Gastroesophageal sphincter (tissue), 4 donors: ENCODE data around the gene MTHFD1L. TPM values are rescaled to one million over a fixed set of nuclear protein-coding genes. Genes with fewer than 3 reads are reported as not detected.
"Not testable (repeated sequence)": the region's sequence is repeated elsewhere in the genome, so short reads cannot be mapped to it uniquely, and the experiment has no call there.

Experiments used
- ATAC-seq: fragments of 150-250 bp; one replicate; pipeline ENCODE4 v1.9.1; 2016; ENCODE audit warnings: mild to moderate bottlenecking, moderate library complexity
- H3K27ac ChIP-seq, 4 donors: fragments of 200-600 bp; sonication (generic) in 3 of 4; 1 replicate in 3 of 4; 2 replicates in 1 of 4; pipeline ENCODE4 v1.5.1; 2016 to 2019
- H3K27me3 ChIP-seq: fragments of 200-600 bp; sonication (generic); one replicate; pipeline ENCODE4 v1.5.1; 2019
- H3K36me3 ChIP-seq, 2 donors: fragments of 200-600 bp; sonication (generic); one replicate each; pipeline ENCODE4 v1.5.1; 2019; ENCODE audit warnings: control low read depth in 1 of 2
- H3K4me1 ChIP-seq, 3 donors: fragments of 200-600 bp; sonication (generic); 1 replicate in 2 of 3; 2 replicates in 1 of 3; pipeline ENCODE4 v1.5.1; 2016 to 2019; ENCODE audit warnings: control low read depth in 2 of 3
- H3K4me3 ChIP-seq, 2 donors: fragments of 200-600 bp; sonication (generic); one replicate each; pipeline ENCODE4 v1.5.1; 2019; ENCODE audit warnings: mild to moderate bottlenecking in 1 of 2, moderate library complexity in 1 of 2
- H3K9me3 ChIP-seq, 3 donors: fragments of 200-600 bp; sonication (generic); one replicate each; pipeline ENCODE4 v1.5.1; 2017 to 2019; ENCODE audit warnings: control low read depth in 2 of 3
- EP300 ChIP-seq: sonication (generic); formaldehyde crosslinking; IDR thresholded peaks from one replicate; pipeline ENCODE4 v1.6.1; 2017; ENCODE audit warnings: antibody characterized with exemption, mild to moderate bottlenecking
- POLR2A ChIP-seq, 2 donors: fragments of 450-650 bp; IDR thresholded peaks; one replicate each; pipeline ENCODE4 v1.6.1; 2017; ENCODE audit warnings: antibody characterized with exemption in 2 of 2, mild to moderate bottlenecking in 2 of 2, moderate library complexity in 1 of 2
- POLR2AphosphoS5 ChIP-seq: sonication (generic); formaldehyde crosslinking; IDR thresholded peaks from one replicate; pipeline ENCODE4 v1.6.1; 2017; ENCODE audit warnings: antibody characterized with exemption
- WGBS, 2 donors: methylation state at CpG; one replicate each; pipeline ENCODE4 v1.1.5; 2018; ENCODE audit warnings: low coverage in 1 of 2; 5-methylcytosine and 5-hydroxymethylcytosine counted together
- total RNA-seq, 4 donors: library from RNA; depleted of rRNA; stranded (reverse); fragments of >200 nt; gene quantifications; one replicate each; pipeline ENCODE4 v1.1.0, GENCODE V29; 2016
- TF ChIP-seq, protein P1 (sequence below), 4 experiments: fragments of 200-600 bp in 2 of 4; fragments of 450-650 bp in 2 of 4; sonication (generic) in 1 of 4; IDR thresholded peaks; one replicate each; pipeline ENCODE4 v1.5.1; 2017 to 2019; ENCODE audit warnings: antibody characterized with exemption in 4 of 4, mild to moderate bottlenecking in 2 of 4, moderate library complexity in 2 of 4

The MTHFD1L gene
- total RNA-seq, 4 donors from 2014 or later, result 1.2 to 10.8 (median 4.0) TPM

DNA sequence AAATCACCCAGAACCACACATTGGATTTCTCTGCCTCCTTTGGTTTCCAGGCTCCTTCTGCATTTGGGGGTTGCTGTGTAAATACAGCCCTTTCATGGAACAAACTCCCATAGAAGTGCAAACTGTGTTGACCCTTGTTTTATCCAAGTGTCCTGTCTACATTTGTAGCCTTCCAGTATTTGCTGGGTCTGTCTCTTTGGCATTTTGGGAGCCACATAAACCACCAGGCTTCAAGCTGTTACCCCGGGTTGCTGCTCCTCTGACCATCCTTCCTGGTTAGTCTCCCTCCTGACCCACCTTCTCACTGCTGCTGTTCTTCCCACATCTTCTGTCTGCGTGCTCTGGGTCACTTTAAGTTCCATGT, 7.6 kb upstream of the MTHFD1L start:
- WGBS, 2 donors, result 25 to 100% methylated on average over 1 of the region's 2 CpGs
- Histone ChIP-seq H3K4me1 (peaks cover 9 to 22% (median 11%) of the 10 kb centered on the region in 3 donors), H3K27ac (peak overlapping the region; percentile 35 to 71 (median 60))

DNA sequence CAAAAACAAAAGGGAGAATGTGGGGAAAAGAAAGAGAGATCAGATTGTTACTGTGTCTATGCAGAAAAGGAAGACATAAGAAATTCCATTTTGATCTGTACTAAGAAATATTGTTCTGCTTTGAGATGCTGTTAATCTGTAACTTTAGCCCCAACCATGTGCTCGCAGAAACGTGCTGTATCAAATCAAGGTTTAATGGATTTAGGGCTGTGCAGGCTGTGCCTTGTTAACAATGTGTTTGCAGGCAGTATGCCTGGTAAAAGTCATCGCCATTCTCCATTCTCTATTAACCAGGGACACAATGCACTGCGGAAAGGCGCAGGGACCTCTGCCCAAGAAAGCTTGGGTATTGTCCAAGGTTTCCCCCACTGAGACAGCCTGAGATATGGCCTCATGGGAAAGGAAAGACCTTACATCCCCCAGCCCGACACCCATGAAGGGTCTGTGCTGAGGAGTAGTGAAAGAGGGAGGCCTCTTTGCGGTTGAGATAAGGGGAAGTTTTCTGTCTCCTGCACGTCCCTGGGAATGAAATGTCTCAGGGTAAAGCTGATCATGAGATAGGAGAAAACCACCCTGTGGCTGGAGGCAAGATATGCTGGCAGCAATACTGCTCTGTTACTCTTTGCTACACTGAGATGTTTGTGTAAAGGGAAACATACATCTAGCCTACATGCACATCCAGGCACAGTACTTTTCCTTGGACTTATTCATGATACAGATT, 3.9 kb upstream of the MTHFD1L start:
- 73% methylated on average over 2 to 5 of the region's 8 CpGs for WGBS, 2 donors
- H3K27ac ChIP-seq, ATAC-seq: not testable (repeated sequence)

More for the DNA sequence above, 7.6 kb upstream of the MTHFD1L start:
- TF ChIP-seq POLR2AphosphoS5 (no peak), POLR2A (IDR thresholded peaks at IDR 0.05) (no peak), EP300 (no peak)
- TF ChIP-seq, protein P1, sequence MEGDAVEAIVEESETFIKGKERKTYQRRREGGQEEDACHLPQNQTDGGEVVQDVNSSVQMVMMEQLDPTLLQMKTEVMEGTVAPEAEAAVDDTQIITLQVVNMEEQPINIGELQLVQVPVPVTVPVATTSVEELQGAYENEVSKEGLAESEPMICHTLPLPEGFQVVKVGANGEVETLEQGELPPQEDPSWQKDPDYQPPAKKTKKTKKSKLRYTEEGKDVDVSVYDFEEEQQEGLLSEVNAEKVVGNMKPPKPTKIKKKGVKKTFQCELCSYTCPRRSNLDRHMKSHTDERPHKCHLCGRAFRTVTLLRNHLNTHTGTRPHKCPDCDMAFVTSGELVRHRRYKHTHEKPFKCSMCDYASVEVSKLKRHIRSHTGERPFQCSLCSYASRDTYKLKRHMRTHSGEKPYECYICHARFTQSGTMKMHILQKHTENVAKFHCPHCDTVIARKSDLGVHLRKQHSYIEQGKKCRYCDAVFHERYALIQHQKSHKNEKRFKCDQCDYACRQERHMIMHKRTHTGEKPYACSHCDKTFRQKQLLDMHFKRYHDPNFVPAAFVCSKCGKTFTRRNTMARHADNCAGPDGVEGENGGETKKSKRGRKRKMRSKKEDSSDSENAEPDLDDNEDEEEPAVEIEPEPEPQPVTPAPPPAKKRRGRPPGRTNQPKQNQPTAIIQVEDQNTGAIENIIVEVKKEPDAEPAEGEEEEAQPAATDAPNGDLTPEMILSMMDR (IDR thresholded peaks at IDR 0.05), result no peak
- H3K9me3 ChIP-seq, result no peaks in the 10 kb centered on the region
- no peak overlapping the region for H3K4me3 ChIP-seq
- H3K27me3 ChIP-seq, result no peaks in the 10 kb centered on the region
- H3K36me3 ChIP-seq, result no peaks in the 10 kb centered on the region
- no peak for ATAC-seq

DNA sequence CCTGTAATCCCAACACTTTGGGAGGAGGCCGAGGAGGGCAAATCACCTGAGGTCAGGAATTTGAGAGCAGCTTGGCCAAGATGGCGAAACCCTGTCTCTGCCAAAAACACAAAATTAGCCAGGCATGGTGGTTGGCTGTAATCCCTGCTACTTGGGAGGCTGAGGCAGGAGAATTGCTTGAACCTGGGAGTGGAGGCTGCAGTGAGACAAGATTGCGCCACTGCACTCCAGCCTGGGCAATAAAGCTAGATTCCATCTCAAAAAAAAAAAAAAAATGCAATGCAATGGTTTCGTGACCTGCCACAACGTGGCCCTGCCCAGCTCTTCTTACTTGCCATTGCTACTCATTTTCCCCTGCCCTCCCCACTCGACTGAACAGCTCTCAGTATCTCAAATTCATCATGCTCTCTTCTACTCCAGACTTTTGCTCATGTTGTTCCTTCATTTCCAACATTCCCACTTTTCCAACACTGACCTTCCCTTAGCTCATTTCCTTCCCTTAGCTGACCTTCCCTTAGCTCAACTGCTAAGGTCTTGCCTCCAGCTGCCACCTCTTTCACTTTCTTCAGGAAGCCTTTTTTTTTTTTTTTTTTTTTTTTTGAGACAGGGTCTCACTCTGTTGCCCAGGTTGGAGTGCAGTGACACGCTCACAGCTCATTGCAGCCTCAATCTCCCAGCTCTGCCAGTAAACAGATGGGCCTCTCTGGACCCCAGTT, 2.1 kb upstream of the MTHFD1L start:
- no peak for ATAC-seq
- TF ChIP-seq, protein P1 (IDR thresholded peaks at IDR 0.05), result no peak
- no peak for TF ChIP-seq POLR2AphosphoS5
- TF ChIP-seq POLR2A (IDR thresholded peaks at IDR 0.05), result no peak
- TF ChIP-seq EP300, result no peak
- 83 to 90% methylated on average over 4 of the region's 7 CpGs for WGBS, 2 donors

More for the DNA sequence above, 3.9 kb upstream of the MTHFD1L start:
- not testable (repeated sequence) for H3K27me3 ChIP-seq, H3K4me3 ChIP-seq, H3K9me3 ChIP-seq, H3K36me3 ChIP-seq
- peaks cover 9 to 34% (median 11%) of the 10 kb centered on the region in 3 donors for H3K4me1 ChIP-seq

DNA sequence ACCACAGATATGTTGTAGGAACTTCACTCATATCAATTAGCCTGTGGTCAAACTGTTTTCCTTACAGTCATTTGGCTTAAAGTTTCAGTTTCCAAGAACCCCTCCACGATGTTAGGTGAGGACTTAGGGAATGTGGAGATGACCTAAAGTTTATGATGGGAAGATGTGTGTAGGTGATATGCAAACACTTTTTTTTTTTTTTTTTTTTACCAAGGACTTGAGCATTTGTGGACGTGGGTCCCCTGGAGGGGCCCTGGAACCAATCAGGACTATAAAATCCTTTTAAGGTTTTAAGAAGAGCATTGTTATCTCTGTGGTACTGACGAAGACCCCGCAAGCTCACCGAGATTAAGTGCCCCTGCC, 478 bp upstream of the MTHFD1L start:
- Histone ChIP-seq H3K27me3 (no peaks in the 10 kb centered on the region), H3K4me3 (peak overlapping the region; percentile 41 to 74), H3K36me3 (no peaks in the 10 kb centered on the region), H3K9me3 (no peaks in the 10 kb centered on the region), H3K4me1 (peaks cover 0 to 22% (median 4%) of the 10 kb centered on the region in 3 donors), H3K27ac (peak overlapping the region in 3 of 4 donors; percentile 83 to 93 (median 85))
- 12 to 23% methylated on average over 4 to 5 of the region's 5 CpGs for WGBS, 2 donors
- no peak for ATAC-seq
- TF ChIP-seq, protein P1 (IDR thresholded peaks at IDR 0.05), result no peak
- TF ChIP-seq EP300, result no peak
- no peak for TF ChIP-seq POLR2A (IDR thresholded peaks at IDR 0.05)
- no peak for TF ChIP-seq POLR2AphosphoS5

More for the DNA sequence above, 2.1 kb upstream of the MTHFD1L start:
- Histone ChIP-seq H3K4me1 (peaks cover 0 to 24% (median 4%) of the 10 kb centered on the region in 3 donors), H3K27me3 (no peaks in the 10 kb centered on the region), H3K4me3 (no peak overlapping the region), H3K36me3 (no peaks in the 10 kb centered on the region), H3K9me3 (no peaks in the 10 kb centered on the region), H3K27ac (no peak overlapping the region)

DNA sequence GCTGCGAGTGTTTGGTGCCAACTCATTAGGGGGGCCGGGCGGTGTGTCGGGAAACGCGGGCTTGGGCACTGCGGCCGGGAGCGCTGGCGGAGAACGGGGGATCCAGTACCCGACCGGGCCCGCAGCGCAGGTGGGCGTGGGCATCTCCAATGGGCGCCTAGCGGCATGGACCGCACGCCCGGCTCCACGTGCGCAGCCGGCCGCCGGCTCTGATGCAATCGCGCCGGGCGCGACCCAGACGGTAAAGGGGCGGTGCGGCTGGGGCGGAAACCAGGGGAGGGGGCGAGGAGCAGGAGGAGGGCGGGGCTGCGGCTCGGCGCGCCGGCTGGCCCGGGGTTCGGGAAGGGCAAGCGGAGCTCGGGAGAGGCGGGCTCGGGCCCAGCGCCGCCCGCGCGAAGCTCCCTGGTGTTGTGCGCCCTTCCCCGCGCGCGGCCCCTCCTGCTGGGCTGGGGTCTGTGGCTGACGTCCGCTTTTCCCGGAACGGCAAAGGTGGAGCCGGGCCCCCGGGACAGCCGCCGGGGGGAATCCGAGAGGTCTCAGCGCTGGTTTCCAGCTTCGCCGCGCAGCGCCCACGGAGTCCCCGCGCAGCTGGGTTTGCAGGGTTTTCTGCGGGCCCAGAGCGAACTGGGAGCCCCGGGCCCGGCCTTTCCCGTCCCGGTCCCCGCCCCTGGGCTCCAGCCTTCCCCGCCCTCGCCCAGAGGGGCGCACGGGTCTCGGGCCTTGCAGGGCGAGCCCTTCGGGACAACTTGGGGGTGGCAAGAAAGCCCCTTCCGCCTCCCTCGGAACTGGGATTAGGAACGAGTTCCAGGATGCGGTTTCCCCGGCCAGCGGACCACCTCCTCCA, 867 bp downstream of the MTHFD1L start:
- ATAC-seq, result peak; percentile 86
- no peaks in the 10 kb centered on the region for H3K27me3 ChIP-seq
- no peaks in the 10 kb centered on the region for H3K36me3 ChIP-seq
- H3K4me3 ChIP-seq, result peak overlapping the region; percentile 41 to 74
- peak overlapping the region in 3 of 4 donors; percentile 83 to 93 (median 85) for H3K27ac ChIP-seq
- 1 to 6% methylated on average over 7 to 15 of the region's 95 CpGs for WGBS, 2 donors
- TF ChIP-seq, protein P1 (IDR thresholded peaks at IDR 0.05), result no peak
- peak in 1 of 2 donors; percentile 33 for TF ChIP-seq POLR2A (IDR thresholded peaks at IDR 0.05)
- TF ChIP-seq POLR2AphosphoS5, result peak; percentile 63
- H3K9me3 ChIP-seq, result no peaks in the 10 kb centered on the region
- H3K4me1 ChIP-seq, result peaks cover 0 to 22% (median 4%) of the 10 kb centered on the region in 3 donors
